CD14-positive monocyte (primary cell): ENCODE measurements around the gene TTC28. TPM values are rescaled to one million over a fixed set of nuclear protein-coding genes. Genes with fewer than 3 reads are reported as not detected.

ENCODE experiments used
- DNase-seq, 3 donors: peaks; one replicate each; pipeline ENCODE4 v3.0.0-alpha.2; 2011 to 2022
- H2AFZ ChIP-seq: 2 replicates; pipeline ENCODE4 v1.6.0; 2012; ENCODE audit warnings: mild to moderate bottlenecking, low read depth, low read length, inconsistent platforms; ENCODE audit not compliant: insufficient read depth, poor library complexity, severe bottlenecking
- H3K27ac ChIP-seq, 2 donors: 1 replicate in 1 of 2; 2 replicates in 1 of 2; pipeline ENCODE4 v1.5.1; 2012 to 2013; ENCODE audit warnings: low read length in 2 of 2, control low read depth in 1 of 2, inconsistent platforms in 1 of 2, low read depth in 1 of 2, mild to moderate bottlenecking in 1 of 2
- H3K27me3 ChIP-seq, 2 donors: one replicate each; pipeline versions ENCODE4 v1.6.0 to v1.6.1; 2011 to 2013; ENCODE audit warnings: low read length in 2 of 2; ENCODE audit not compliant: control insufficient read depth in 2 of 2, insufficient read depth in 2 of 2
- H3K36me3 ChIP-seq, 2 donors: replicated peaks in 1 of 2; 1 replicate in 1 of 2; 2 replicates in 1 of 2; pipeline versions ENCODE4 v1.5.1 to v1.6.1; 2012 to 2013; ENCODE audit warnings: low read length in 2 of 2, control low read depth in 1 of 2, inconsistent platforms in 1 of 2, mild to moderate bottlenecking in 1 of 2; ENCODE audit not compliant: insufficient read depth in 2 of 2, control insufficient read depth in 1 of 2
- H3K4me1 ChIP-seq, 2 donors: 1 replicate in 1 of 2; 2 replicates in 1 of 2; pipeline versions ENCODE4 v1.5.1 to v1.6.1; 2012 to 2013; ENCODE audit warnings: low read length in 2 of 2, control low read depth in 1 of 2, inconsistent platforms in 1 of 2, mild to moderate bottlenecking in 1 of 2, moderate library complexity in 1 of 2; ENCODE audit not compliant: insufficient read depth in 2 of 2, control insufficient read depth in 1 of 2
- H3K4me2 ChIP-seq: replicated peaks from 2 replicates; pipeline ENCODE3; 2012; ENCODE audit warnings: low read length, moderate library complexity, mild to moderate bottlenecking; ENCODE audit not compliant: poor library complexity, severe bottlenecking; ENCODE audit errors: extremely low read depth
- H3K4me3 ChIP-seq, 3 experiments: fragments of 200-600 bp in 1 of 3; sonication (generic) in 1 of 3; replicated peaks in 1 of 3; 1 replicate in 2 of 3; 2 replicates in 1 of 3; pipeline ENCODE4 v1.5.1; 2011 to 2013; ENCODE audit warnings: low read length in 3 of 3, mild to moderate bottlenecking in 3 of 3, control low read depth in 2 of 3, low read depth in 2 of 3, inconsistent platforms in 1 of 3, moderate library complexity in 1 of 3
- H3K79me2 ChIP-seq: 2 replicates; pipeline ENCODE4 v1.6.0; 2012; ENCODE audit warnings: mild to moderate bottlenecking, control low read depth, inconsistent platforms, low read length, moderate library complexity; ENCODE audit not compliant: insufficient read depth
- H3K9ac ChIP-seq: 2 replicates; pipeline ENCODE4 v1.6.0; 2017; ENCODE audit warnings: low read length, mild to moderate bottlenecking; ENCODE audit not compliant: insufficient read depth, poor library complexity, severe bottlenecking
- H3K9me3 ChIP-seq, 2 donors: replicated peaks in 1 of 2; 1 replicate in 1 of 2; 2 replicates in 1 of 2; pipeline versions ENCODE4 v1.5.1 to v1.6.1; 2012 to 2013; ENCODE audit warnings: low read length in 2 of 2, control low read depth in 1 of 2; ENCODE audit not compliant: control insufficient read depth in 1 of 2, insufficient read depth in 1 of 2
- H4K20me1 ChIP-seq: 2 replicates; pipeline ENCODE4 v1.6.0; 2012; ENCODE audit warnings: mild to moderate bottlenecking, low read length, control low read depth, moderate library complexity; ENCODE audit not compliant: insufficient read depth
- H3K27ac Mint-ChIP-seq, 7 donors: one replicate each; pipeline ENCODE4 v1.8.0; 2020; ENCODE audit warnings: mild to moderate bottlenecking in 7 of 7, mixed read lengths in 7 of 7, moderate library complexity in 6 of 7, inconsistent platforms in 2 of 7
- H3K27me3 Mint-ChIP-seq, 3 donors: one replicate each; pipeline ENCODE4 v1.8.0; 2021 to 2022; ENCODE audit warnings: low read depth in 3 of 3, mild to moderate bottlenecking in 3 of 3, mixed read lengths in 3 of 3, moderate library complexity in 3 of 3, inconsistent platforms in 1 of 3
- H3K36me3 Mint-ChIP-seq, 2 donors: one replicate each; pipeline ENCODE4 v1.8.0; 2020; ENCODE audit warnings: mixed read lengths in 2 of 2, inconsistent platforms in 1 of 2, mild to moderate bottlenecking in 1 of 2
- H3K4me1 Mint-ChIP-seq: one replicate; pipeline ENCODE4 v1.8.0; 2020; ENCODE audit warnings: mild to moderate bottlenecking, mixed read lengths
- H3K4me3 Mint-ChIP-seq, 2 donors: one replicate each; pipeline ENCODE4 v1.8.0; 2020; ENCODE audit warnings: mild to moderate bottlenecking in 2 of 2, mixed read lengths in 2 of 2, moderate library complexity in 1 of 2
- H3K9me3 Mint-ChIP-seq, 7 donors: one replicate each; pipeline ENCODE4 v1.8.0; 2020 to 2022; ENCODE audit warnings: mixed read lengths in 7 of 7, mild to moderate bottlenecking in 6 of 7, moderate library complexity in 6 of 7, inconsistent platforms in 2 of 7
- CTCF ChIP-seq: fragments of 200-600 bp; IDR thresholded peaks from one replicate; pipeline ENCODE4 v1.8.0; 2022; ENCODE audit warnings: antibody characterized with exemption, mild to moderate bottlenecking
- WGBS: methylation state at CpG from one replicate; pipeline ENCODE4 v1.1.5; 2013; ENCODE audit warnings: missing lambda C conversion rate; ENCODE audit not compliant: insufficient coverage; 5-methylcytosine and 5-hydroxymethylcytosine counted together
- intact Hi-C, 2 donors: fragments of 100-400 bp; cut with micrococcal nuclease; formaldehyde crosslinking; loops; one replicate each; pipeline versions ENCODE4 v1.15.0 to v1.15.1; 2023
- polyA plus RNA-seq, 3 donors: library from polyadenylated mRNA; depleted of rRNA in 1 of 3; unstranded in 2 of 3; stranded (reverse) in 1 of 3; fragments of 300-500 nt in 2 of 3; fragments of >200 nt in 1 of 3; fragmentation: Illumina TruSeq in 2 of 3; gene quantifications; 1 replicate in 2 of 3; 2 replicates in 1 of 3; pipeline ENCODE4 v1.2.3, GENCODE V29; 2012 to 2021

Gene TTC28
- polyA plus RNA-seq, 3 donors, result 0.24 to 0.61 TPM; not detected in 1

- peaks cover 3 to 6% of the 10 kb centered on the region in 2 donors for H3K4me1 ChIP-seq
- no peak for DNase-seq
- H3K4me1 Mint-ChIP-seq, result peaks cover 9% of the 10 kb centered on the region
- H3K9me3 Mint-ChIP-seq, result peaks cover 9 to 18% (median 12%) of the 10 kb centered on the region in 7 donors
- H3K27ac Mint-ChIP-seq, result no peak overlapping the region
- no peak overlapping the region for H2AFZ ChIP-seq
- no peaks in the 10 kb centered on the region for H3K27me3 ChIP-seq
- H3K79me2 ChIP-seq, result no peaks in the 10 kb centered on the region
- no peak overlapping the region for H3K4me3 ChIP-seq
- no peaks in the 10 kb centered on the region for H4K20me1 ChIP-seq
- intact Hi-C loops, result no loop called here
- H3K27ac ChIP-seq, result no peak overlapping the region
- H3K9ac ChIP-seq, result no peak overlapping the region
- H3K4me2 ChIP-seq, result no peak overlapping the region
- TF ChIP-seq CTCF, result no peak
- H3K27me3 Mint-ChIP-seq, result peaks cover 0 to 2% (median 1%) of the 10 kb centered on the region in 3 donors
- H3K36me3 ChIP-seq, result no peaks in the 10 kb centered on the region
- H3K36me3 Mint-ChIP-seq, result no peaks in the 10 kb centered on the region
- H3K9me3 ChIP-seq, result peaks cover 0 to 7% of the 10 kb centered on the region in 2 donors
- H3K4me3 Mint-ChIP-seq, result no peak overlapping the region
- WGBS, result no CpG with 5 or more reads among the region's 2 CpGs
Observed at GRCh38 chr22:28237783-28238182, 441.9 kb downstream of the TTC28 start.

GRCh38 chr22:28237112-28237511 is 442.5 kb downstream of the TTC28 start:
- Histone ChIP-seq H3K79me2 (no peaks in the 10 kb centered on the region), H3K9me3 (peaks cover 0 to 7% of the 10 kb centered on the region in 2 donors), H3K27ac (no peak overlapping the region), H3K4me3 (no peak overlapping the region), H3K4me1 (peaks cover 3 to 5% of the 10 kb centered on the region in 2 donors), H3K4me2 (no peak overlapping the region), H4K20me1 (no peaks in the 10 kb centered on the region), H2AFZ (no peak overlapping the region), H3K36me3 (no peaks in the 10 kb centered on the region), H3K9ac (no peak overlapping the region), H3K27me3 (no peaks in the 10 kb centered on the region)
- Mint-ChIP-seq H3K27ac (no peak overlapping the region), H3K27me3 (peaks cover 0 to 2% (median 1%) of the 10 kb centered on the region in 3 donors), H3K4me1 (peaks cover 8% of the 10 kb centered on the region), H3K4me3 (no peak overlapping the region), H3K36me3 (no peaks in the 10 kb centered on the region), H3K9me3 (peaks cover 9 to 18% (median 12%) of the 10 kb centered on the region in 7 donors)
- no peak for DNase-seq
- no CpG with 5 or more reads among the region's 4 CpGs for WGBS
- no peak for TF ChIP-seq CTCF
- intact Hi-C loops, result no loop called here
